Ascending aorta (tissue), 2 donors: ENCODE results near the gene MRPL58. TPM values are rescaled to one million over a fixed set of nuclear protein-coding genes. Genes with fewer than 3 reads are reported as not detected.

Experiments used
- DNase-seq, 2 donors: peaks; one replicate each; pipeline ENCODE4 v3.0.0-alpha.2; 2019; ENCODE audit warnings: low spot score in 2 of 2
- H3K27ac ChIP-seq, 2 donors: fragments of 200-600 bp; sonication (generic); one replicate each; pipeline ENCODE4 v1.5.1; 2016 to 2017; ENCODE audit warnings: mild to moderate bottlenecking in 1 of 2
- H3K27me3 ChIP-seq: fragments of 200-600 bp; sonication (generic); one replicate; pipeline ENCODE4 v1.5.1; 2017
- H3K36me3 ChIP-seq, 2 donors: fragments of 200-600 bp; sonication (generic); one replicate each; pipeline ENCODE4 v1.5.1; 2016
- H3K4me1 ChIP-seq, 2 donors: fragments of 200-600 bp; sonication (generic); one replicate each; pipeline ENCODE4 v1.5.1; 2016 to 2017; ENCODE audit warnings: mild to moderate bottlenecking in 1 of 2
- H3K4me3 ChIP-seq, 2 donors: fragments of 200-600 bp; sonication (generic); one replicate each; pipeline ENCODE4 v1.5.1; 2016 to 2017; ENCODE audit warnings: mild to moderate bottlenecking in 1 of 2
- H3K9me3 ChIP-seq, 2 donors: fragments of 200-600 bp; sonication (generic); one replicate each; pipeline ENCODE4 v1.5.1; 2016
- intact Hi-C: fragments of 100-400 bp; cut with DNase I; formaldehyde crosslinking; loops from one replicate; pipeline ENCODE4 v1.15.1; 2023
- total RNA-seq: library from RNA; depleted of rRNA; stranded (reverse); fragments of >200 nt; gene quantifications from one replicate; pipeline ENCODE4 v1.1.0, GENCODE V29; 2016
- TF ChIP-seq, protein P1 (sequence below), 3 experiments: fragments of 200-600 bp in 2 of 3; fragments of 450-650 bp in 1 of 3; sonication (generic) in 2 of 3; IDR thresholded peaks; one replicate each; pipeline ENCODE4 v1.5.1; 2016 to 2019; ENCODE audit warnings: antibody characterized with exemption in 3 of 3, mild to moderate bottlenecking in 1 of 3, moderate library complexity in 1 of 3

Gene MRPL58
- total RNA-seq, 1 donor from 2014 or later, result 14.5 TPM

DNA sequence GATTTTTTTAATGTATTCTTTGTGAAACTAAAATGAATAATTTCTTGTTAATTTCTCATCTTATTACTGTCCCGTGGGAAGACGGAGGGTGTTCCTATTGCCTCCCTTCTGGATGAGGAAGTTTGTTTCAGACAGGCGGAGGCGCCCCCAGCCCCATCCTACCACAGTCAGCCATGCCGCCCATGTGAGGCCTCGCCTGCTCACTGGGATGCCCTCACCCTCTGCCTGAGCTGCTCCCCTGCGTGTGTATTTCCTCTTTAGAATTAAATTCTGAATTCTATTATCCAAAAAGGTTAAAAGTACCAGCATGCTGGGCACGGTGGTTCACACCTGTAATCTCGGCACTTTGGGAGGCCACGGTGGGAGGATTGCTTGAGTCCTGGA is 48.6 kb downstream of the MRPL58 start:
- Histone ChIP-seq H3K27ac (no peak overlapping the region), H3K4me1 (no peaks in the 10 kb centered on the region), H3K4me3 (no peak overlapping the region), H3K9me3 (no peaks in the 10 kb centered on the region), H3K36me3 (peaks cover 59 to 66% of the 10 kb centered on the region in 2 donors), H3K27me3 (no peaks in the 10 kb centered on the region)
- TF ChIP-seq, protein P1, sequence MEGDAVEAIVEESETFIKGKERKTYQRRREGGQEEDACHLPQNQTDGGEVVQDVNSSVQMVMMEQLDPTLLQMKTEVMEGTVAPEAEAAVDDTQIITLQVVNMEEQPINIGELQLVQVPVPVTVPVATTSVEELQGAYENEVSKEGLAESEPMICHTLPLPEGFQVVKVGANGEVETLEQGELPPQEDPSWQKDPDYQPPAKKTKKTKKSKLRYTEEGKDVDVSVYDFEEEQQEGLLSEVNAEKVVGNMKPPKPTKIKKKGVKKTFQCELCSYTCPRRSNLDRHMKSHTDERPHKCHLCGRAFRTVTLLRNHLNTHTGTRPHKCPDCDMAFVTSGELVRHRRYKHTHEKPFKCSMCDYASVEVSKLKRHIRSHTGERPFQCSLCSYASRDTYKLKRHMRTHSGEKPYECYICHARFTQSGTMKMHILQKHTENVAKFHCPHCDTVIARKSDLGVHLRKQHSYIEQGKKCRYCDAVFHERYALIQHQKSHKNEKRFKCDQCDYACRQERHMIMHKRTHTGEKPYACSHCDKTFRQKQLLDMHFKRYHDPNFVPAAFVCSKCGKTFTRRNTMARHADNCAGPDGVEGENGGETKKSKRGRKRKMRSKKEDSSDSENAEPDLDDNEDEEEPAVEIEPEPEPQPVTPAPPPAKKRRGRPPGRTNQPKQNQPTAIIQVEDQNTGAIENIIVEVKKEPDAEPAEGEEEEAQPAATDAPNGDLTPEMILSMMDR (IDR thresholded peaks at IDR 0.05), result no peak
- DNase-seq, result no peak
- intact Hi-C loops, result no loop called here

DNA sequence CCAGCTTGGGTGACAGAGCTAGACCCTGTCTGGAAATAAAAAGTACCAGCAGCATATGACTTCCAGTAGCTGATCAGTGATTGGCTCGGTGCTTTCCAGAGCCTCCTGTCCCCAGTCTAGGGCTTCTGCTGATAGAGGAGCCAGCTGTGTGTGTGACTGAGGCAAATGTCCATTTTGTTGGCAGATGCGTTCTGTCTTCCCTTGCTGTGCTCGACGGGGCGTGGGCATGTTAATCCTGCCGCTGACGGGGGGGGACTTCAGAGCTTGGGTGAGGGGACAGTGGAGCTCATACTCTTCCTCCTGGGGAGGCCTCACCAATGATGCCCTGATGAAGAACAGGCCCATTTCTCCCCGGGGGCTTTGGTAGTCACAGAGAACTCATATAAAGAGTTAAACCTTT is 49.1 kb downstream of the MRPL58 start:
- Histone ChIP-seq H3K27me3 (no peaks in the 10 kb centered on the region), H3K36me3 (peaks cover 56 to 60% of the 10 kb centered on the region in 2 donors), H3K4me3 (no peak overlapping the region), H3K27ac (no peak overlapping the region), H3K9me3 (no peaks in the 10 kb centered on the region), H3K4me1 (no peaks in the 10 kb centered on the region)
- TF ChIP-seq, protein P1 (IDR thresholded peaks at IDR 0.05), result no peak
- intact Hi-C loops, result no loop called here
- DNase-seq, result no peak

DNA sequence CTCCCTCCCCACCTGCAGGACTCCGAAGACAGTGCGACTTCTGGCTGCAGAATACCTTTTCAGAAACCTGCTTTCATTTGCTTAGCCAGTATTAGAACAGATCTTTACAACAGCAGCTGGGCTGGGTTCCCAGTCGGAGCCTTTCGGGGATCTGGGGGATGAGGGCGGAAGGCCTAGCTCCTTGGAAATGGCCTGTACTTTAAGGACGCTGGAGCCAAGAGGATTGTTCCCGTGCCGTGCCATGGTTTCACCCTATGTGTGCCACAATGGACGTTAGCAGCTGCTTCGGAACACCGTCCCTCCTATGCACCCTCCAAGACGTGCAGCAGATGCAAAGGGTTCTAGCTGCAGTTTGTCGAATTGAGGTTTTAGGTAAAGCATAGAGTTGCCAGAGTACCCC is 50.7 kb downstream of the MRPL58 start:
- Histone ChIP-seq H3K4me1 (no peaks in the 10 kb centered on the region), H3K27ac (no peak overlapping the region), H3K4me3 (no peak overlapping the region), H3K9me3 (no peaks in the 10 kb centered on the region), H3K36me3 (peaks cover 50 to 57% of the 10 kb centered on the region in 2 donors), H3K27me3 (no peaks in the 10 kb centered on the region)
- intact Hi-C loops, result no loop called here
- DNase-seq, result no peak
- TF ChIP-seq, protein P1 (IDR thresholded peaks at IDR 0.05), result no peak

DNA sequence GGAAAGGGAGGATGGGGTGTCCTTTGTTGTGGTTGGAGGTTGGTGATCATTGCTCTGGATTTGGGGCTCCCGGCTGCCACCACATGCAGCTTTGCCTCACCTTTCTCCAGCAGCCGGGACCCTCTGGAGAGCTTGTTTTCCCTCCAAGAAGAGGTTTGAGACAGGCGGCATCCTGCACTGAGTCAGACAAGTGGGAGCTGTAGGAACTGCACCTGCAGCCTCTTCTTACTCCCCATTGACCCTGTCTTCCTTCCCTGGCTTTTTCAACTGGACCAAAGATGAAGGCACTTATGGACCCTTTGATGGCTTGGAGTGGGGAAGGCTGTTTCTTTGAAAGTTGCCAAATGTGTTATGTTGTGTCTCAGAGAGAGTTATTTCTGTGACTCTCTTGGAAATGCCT is 51.2 kb downstream of the MRPL58 start:
- Histone ChIP-seq H3K36me3 (peaks cover 49 to 57% of the 10 kb centered on the region in 2 donors), H3K27ac (no peak overlapping the region), H3K4me1 (no peaks in the 10 kb centered on the region), H3K27me3 (no peaks in the 10 kb centered on the region), H3K9me3 (no peaks in the 10 kb centered on the region), H3K4me3 (no peak overlapping the region)
- TF ChIP-seq, protein P1 (IDR thresholded peaks at IDR 0.05), result no peak
- intact Hi-C loops, result no loop called here
- no peak for DNase-seq

DNA sequence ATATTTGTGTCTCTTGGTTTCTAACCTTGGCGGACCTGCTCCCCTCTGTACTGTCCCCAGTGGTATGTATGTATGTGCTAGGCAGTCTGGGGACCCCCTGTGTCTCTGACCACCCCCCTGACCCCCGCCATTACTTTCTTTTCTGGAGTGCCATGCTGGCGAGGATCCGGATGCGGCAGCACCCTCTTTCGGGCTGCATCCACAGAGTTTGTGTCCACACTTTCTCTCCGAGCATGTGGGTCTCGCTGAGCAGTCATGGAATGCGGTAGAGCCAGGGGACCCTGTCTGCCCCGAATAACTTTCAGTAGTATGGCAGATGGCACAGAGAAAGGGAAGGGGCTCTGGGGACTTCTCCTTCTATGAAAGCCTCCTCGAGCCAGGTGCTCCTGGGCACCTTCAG is 51.6 kb downstream of the MRPL58 start:
- Histone ChIP-seq H3K9me3 (no peaks in the 10 kb centered on the region), H3K4me1 (no peaks in the 10 kb centered on the region), H3K36me3 (peaks cover 49 to 56% of the 10 kb centered on the region in 2 donors), H3K27ac (no peak overlapping the region), H3K27me3 (no peaks in the 10 kb centered on the region), H3K4me3 (no peak overlapping the region)
- no peak for DNase-seq
- TF ChIP-seq, protein P1 (IDR thresholded peaks at IDR 0.05), result no peak
- intact Hi-C loops, result no loop called here

DNA sequence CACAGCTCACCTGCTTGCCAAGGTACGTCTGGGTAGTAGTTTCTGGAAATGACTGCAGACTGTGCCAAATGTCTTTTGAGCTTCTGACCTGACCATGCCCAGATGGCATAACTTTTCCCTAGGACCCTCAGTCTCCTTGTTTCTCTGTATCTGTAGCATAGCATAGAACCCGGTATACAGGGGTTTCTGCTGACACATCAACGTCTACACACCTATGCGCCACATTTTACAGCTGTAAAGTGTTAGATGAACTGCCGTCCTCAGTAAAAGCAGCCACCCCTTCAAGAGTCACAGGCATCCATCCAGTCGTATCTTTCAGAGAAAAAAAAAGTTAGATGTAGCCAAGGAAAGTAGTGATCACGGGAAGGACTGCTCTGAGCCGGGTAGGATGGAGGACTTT is 52.0 kb downstream of the MRPL58 start:
- Histone ChIP-seq H3K27ac (no peak overlapping the region), H3K27me3 (no peaks in the 10 kb centered on the region), H3K9me3 (no peaks in the 10 kb centered on the region), H3K4me3 (no peak overlapping the region), H3K36me3 (peaks cover 47 to 52% of the 10 kb centered on the region in 2 donors), H3K4me1 (no peaks in the 10 kb centered on the region)
- TF ChIP-seq, protein P1 (IDR thresholded peaks at IDR 0.05), result no peak
- intact Hi-C loops, result no loop called here
- no peak for DNase-seq
